ENCODE data around the gene TRIM61. TPM values are rescaled to one million over a fixed set of nuclear protein-coding genes. Genes with fewer than 3 reads are reported as not detected.

TRIM61 gene
- total and polyA plus RNA-seq, 4 donors, result 0.13 to 1.4 (median 0.48) TPM

GRCh38 chr4:165009493-165010227, 32.2 kb upstream of the TRIM61 start (continued):
- TF ChIP-seq ZBTB33 (IDR thresholded peaks at IDR 0.05) (no peak), MAX (IDR thresholded peaks at IDR 0.05) (no peak), RAD21 (IDR thresholded peaks at IDR 0.05) (no peak), RXRA (IDR thresholded peaks at IDR 0.05) (no peak), EGR1 (IDR thresholded peaks at IDR 0.05; ENCODE audit: low read depth in 2 of 2) (no peak), YY1 (IDR thresholded peaks at IDR 0.05) (no peak)

- Histone ChIP-seq H3K4me1 (ENCODE audit: control insufficient read depth in 4 of 4, insufficient read depth in 4 of 4, low read length in 3 of 4) (peaks cover 0 to 4% (median 0%) of the 10 kb centered on the region in 4 donors), H3K4me3 (ENCODE audit: low read depth in 1 of 3, low read length in 3 of 3) (no peak overlapping the region), H3K9ac (ENCODE audit: low read depth in 1 of 2, low read length in 2 of 2) (no peak overlapping the region), H3K9me3 (ENCODE audit: control insufficient read depth in 4 of 4, low read length in 3 of 4) (no peaks in the 10 kb centered on the region), H3K27me3 (ENCODE audit: control insufficient read depth in 4 of 4, insufficient read depth in 4 of 4, low read length in 3 of 4) (no peaks in the 10 kb centered on the region), H3K27ac (ENCODE audit: low read depth in 1 of 2, low read length in 2 of 2) (no peak overlapping the region), H3K36me3 (ENCODE audit: control insufficient read depth in 4 of 4, insufficient read depth in 3 of 4, low read depth in 1 of 4, low read length in 3 of 4) (no peaks in the 10 kb centered on the region)
- TF ChIP-seq REST (IDR thresholded peaks at IDR 0.05) (no peak), ATF3 (IDR thresholded peaks at IDR 0.05) (no peak), YY1 (IDR thresholded peaks at IDR 0.05) (no peak), SP1 (IDR thresholded peaks at IDR 0.05) (no peak), HNF4A (conservative IDR thresholded peaks at IDR 0.05) (peak; percentile 53 to 89)
- no peak for DNase-seq (ENCODE audit: low spot score)
- 53% methylated on average over 5 of the region's 5 CpGs for WGBS
Observed at GRCh38 chr4:165006886-165007285, 29.4 kb upstream of the TRIM61 start.

- H3K27me3 ChIP-seq (ENCODE audit: control insufficient read depth in 4 of 4, insufficient read depth in 4 of 4, low read length in 3 of 4), result no peaks in the 10 kb centered on the region
- WGBS, result 88% methylated on average over 9 of the region's 9 CpGs
- H3K4me1 ChIP-seq (ENCODE audit: control insufficient read depth in 4 of 4, insufficient read depth in 4 of 4, low read length in 3 of 4), result peaks cover 0 to 4% (median 0%) of the 10 kb centered on the region in 4 donors
- H3K9me3 ChIP-seq (ENCODE audit: control insufficient read depth in 4 of 4, low read length in 3 of 4), result no peaks in the 10 kb centered on the region
- H3K27ac ChIP-seq (ENCODE audit: low read depth in 1 of 2, low read length in 2 of 2), result no peak overlapping the region
- H3K4me3 ChIP-seq (ENCODE audit: low read depth in 1 of 3, low read length in 3 of 3), result no peak overlapping the region
- TF ChIP-seq NR2F2 (IDR thresholded peaks at IDR 0.05), result no peak
- no peak for TF ChIP-seq ATF3 (IDR thresholded peaks at IDR 0.05)
- no peak for TF ChIP-seq HNF4A (conservative IDR thresholded peaks at IDR 0.05)
- H3K36me3 ChIP-seq (ENCODE audit: control insufficient read depth in 4 of 4, insufficient read depth in 3 of 4, low read depth in 1 of 4, low read length in 3 of 4), result no peaks in the 10 kb centered on the region
- no peak overlapping the region for H3K9ac ChIP-seq (ENCODE audit: low read depth in 1 of 2, low read length in 2 of 2)
- DNase-seq (ENCODE audit: low spot score), result no peak
Observed at GRCh38 chr4:165006456-165006855, 29.0 kb upstream of the TRIM61 start.
